ENCODE measurements around the gene ERBB3. TPM values are rescaled to one million over a fixed set of nuclear protein-coding genes. Genes with fewer than 3 reads are reported as not detected.

ERBB3 gene
- total and polyA plus RNA-seq, 2 of the 4 experiments (the other 2 are of a cell fraction): 1.4 to 2.2 TPM

- H3K9me1 ChIP-seq (ENCODE audit: insufficient read depth, low read length): no peaks in the 10 kb centered on the region
- ATAC-seq (ENCODE audit: low read depth) (no peak), DNase-seq (no peak)
- no peak overlapping the region for H2BK20ac ChIP-seq (ENCODE audit: low read depth, low read length)
- peaks cover 19 to 71% of the 10 kb centered on the region in 2 experiments for H3K79me1 ChIP-seq (ENCODE audit: low read depth in 1 of 2, low read length in 2 of 2)
- in situ Hi-C loops (cut with MboI; ENCODE audit: low sequenced_read_pairs) (no loop called here), dilution Hi-C loops (cut with HindIII; ENCODE audit: low sequenced_read_pairs, unreplicated experiment) (no loop called here), intact Hi-C loops (cut with micrococcal nuclease) (no loop called here)
- no peak overlapping the region for H3K27ac ChIP-seq (ENCODE audit: insufficient read depth, low read length)
- H3K4me2 ChIP-seq (ENCODE audit: low read depth, low read length): no peak overlapping the region
- WGBS, 2 experiments (ENCODE audit: extremely low coverage in 2 of 2, insufficient read length in 1 of 2): no CpG with 5 or more reads among the region's 2 CpGs
- no peak overlapping the region for H2BK120ac ChIP-seq (ENCODE audit: low read depth, low read length)
- peaks cover 12% of the 10 kb centered on the region for H3K4me1 ChIP-seq (ENCODE audit: control insufficient read depth, insufficient read depth, low read length)
- H4K8ac ChIP-seq (ENCODE audit: low read depth in 2 of 2, low read length in 2 of 2): no peak overlapping the region
- peaks cover 3% of the 10 kb centered on the region for H4K20me1 ChIP-seq (ENCODE audit: insufficient read depth, low read length)
- H3K18ac ChIP-seq (ENCODE audit: low read depth, low read length): no peak overlapping the region
- no TSS peak for BruUV-seq (replicated peaks)
- H3K14ac ChIP-seq (replicated peaks; ENCODE audit: low read depth, low read length): no peak overlapping the region
- H3K9ac ChIP-seq (ENCODE audit: low read depth, low read length): no peak overlapping the region
- H2BK15ac ChIP-seq (ENCODE audit: low read depth, low read length): no peak overlapping the region
- no peak overlapping the region for H2AK5ac ChIP-seq (ENCODE audit: low read depth, low read length)
- no peak overlapping the region for H2AK9ac ChIP-seq (replicated peaks; ENCODE audit: low read depth, low read length, poor library complexity)
- H3K56ac ChIP-seq (ENCODE audit: extremely low read depth, insufficient read depth, low read length): no peak overlapping the region
- no peaks in the 10 kb centered on the region for H3K9me3 ChIP-seq (ENCODE audit: control insufficient read depth, insufficient read depth, low read length)
- no peak overlapping the region for H2BK5ac ChIP-seq (ENCODE audit: low read depth, low read length, poor library complexity, severe bottlenecking)
- no peak overlapping the region for H3K4me3 ChIP-seq (ENCODE audit: insufficient read depth, low read depth, low read length)
- H3K4ac ChIP-seq (ENCODE audit: low read depth, low read length): no peak overlapping the region
- no peak overlapping the region for H4K91ac ChIP-seq (ENCODE audit: insufficient read depth, low read depth, low read length)
- peaks cover 15% of the 10 kb centered on the region for H3K36me3 ChIP-seq (ENCODE audit: control insufficient read depth, insufficient read depth, low read length)
- ChIA-PET POLR2A (ENCODE audit: unreplicated experiment) (no interaction called here), CTCF (interaction anchor here (0.6 kb wide), 1 partner anchor 389 kb away, joined by 3 read pairs; no protein-coding TSS in a partner anchor)
- no peak overlapping the region for H2AFZ ChIP-seq (replicated peaks; ENCODE audit: low read length, poor library complexity)
- no peak overlapping the region for H3K23ac ChIP-seq (ENCODE audit: low read depth, low read length)
- no peaks in the 10 kb centered on the region for H3K27me3 ChIP-seq (ENCODE audit: control insufficient read depth, insufficient read depth, low read length)
- TF ChIP-seq CEBPB (IDR thresholded peaks at IDR 0.05; ENCODE audit: low read depth, low read length) (no peak), CTCF (conservative IDR thresholded peaks at IDR 0.05; ENCODE audit: low read depth, low read length) (no peak), RCOR1 (IDR thresholded peaks at IDR 0.05; ENCODE audit: insufficient replicate concordance, low read length) (no peak), CHD1 (IDR thresholded peaks at IDR 0.05; ENCODE audit: low read depth, low read length) (no peak), MAZ (IDR thresholded peaks at IDR 0.05; ENCODE audit: borderline replicate concordance, low read depth, low read length) (no peak), RAD21 (IDR thresholded peaks at IDR 0.05; ENCODE audit: low read length) (no peak), BHLHE40 (IDR thresholded peaks at IDR 0.05; ENCODE audit: low read depth, low read length) (no peak), ELK1 (IDR thresholded peaks at IDR 0.05; ENCODE audit: borderline replicate concordance, low read depth, low read length) (no peak), POLR2A (IDR thresholded peaks at IDR 0.05; ENCODE audit: low read depth, low read length) (no peak), USF2 (IDR thresholded peaks at IDR 0.05; ENCODE audit: low read depth, low read length) (no peak), MXI1 (IDR thresholded peaks at IDR 0.05; ENCODE audit: borderline replicate concordance, low read depth, low read length) (no peak), MAFK (IDR thresholded peaks at IDR 0.05; ENCODE audit: low read depth, low read length) (no peak), NFE2L2 (IDR thresholded peaks at IDR 0.05; ENCODE audit: low read depth, low read length) (no peak), RFX5 (IDR thresholded peaks at IDR 0.05; ENCODE audit: low read depth, low read length) (no peak), FOS (IDR thresholded peaks at IDR 0.05; ENCODE audit: low read depth, low read length) (no peak), SMC3 (IDR thresholded peaks at IDR 0.05; ENCODE audit: low read depth, low read length) (no peak)
- no peak overlapping the region for H4K5ac ChIP-seq (ENCODE audit: low read depth, low read length)
Measured at GRCh38 chr12:56122637-56123036, 42.7 kb downstream of the ERBB3 start.

All from IMR-90 (cell line).